Heart right ventricle (tissue), 16 donors: Measurements from ENCODE around the gene RUNX1. TPM values are rescaled to one million over a fixed set of nuclear protein-coding genes. Genes with fewer than 3 reads are reported as not detected.
"Not testable (repeated sequence)": the region's sequence is repeated elsewhere in the genome, so short reads cannot be mapped to it uniquely, and the experiment has no call there.

Source experiments
- ATAC-seq, 8 donors: fragments of 200-7000 bp; cut with Tn5 transposase; one replicate each; pipeline ENCODE4 v1.9.1; 2020; ENCODE audit warnings: mild to moderate bottlenecking in 8 of 8, moderate library complexity in 8 of 8, moderate number of reproducible peaks in 1 of 8
- DNase-seq, 2 donors: peaks; one replicate each; pipeline ENCODE4 v3.0.0-alpha.2; 2020
- H3K27ac ChIP-seq, 10 donors: fragments of 200-600 bp; sonication (generic) in 2 of 10; one replicate each; pipeline versions ENCODE4 v1.5.0 to v1.8.0; 2020 to 2022; ENCODE audit warnings: mild to moderate bottlenecking in 3 of 10
- H3K27me3 ChIP-seq, 7 donors: fragments of 200-600 bp; one replicate each; pipeline ENCODE4 v1.8.0; 2021 to 2022; ENCODE audit warnings: mild to moderate bottlenecking in 2 of 7
- H3K36me3 ChIP-seq, 9 donors: fragments of 200-600 bp; sonication (generic) in 1 of 9; one replicate each; pipeline versions ENCODE4 v1.5.0 to v1.8.0; 2020 to 2022; ENCODE audit warnings: mild to moderate bottlenecking in 2 of 9
- H3K4me1 ChIP-seq, 9 donors: fragments of 200-600 bp; sonication (generic) in 1 of 9; one replicate each; pipeline versions ENCODE4 v1.5.0 to v1.8.0; 2020 to 2022; ENCODE audit warnings: mild to moderate bottlenecking in 4 of 9
- H3K4me3 ChIP-seq, 10 donors: fragments of 200-600 bp; sonication (generic) in 2 of 10; one replicate each; pipeline versions ENCODE4 v1.5.0 to v1.8.0; 2020 to 2022; ENCODE audit warnings: mild to moderate bottlenecking in 7 of 10, moderate library complexity in 2 of 10
- H3K9me3 ChIP-seq, 11 donors: fragments of 200-600 bp in 10 of 11; sonication (generic) in 2 of 11; one replicate each; pipeline versions ENCODE4 v1.5.0 to v1.8.0; 2013 to 2022; ENCODE audit warnings: mild to moderate bottlenecking in 2 of 11, control low read depth in 1 of 11, moderate library complexity in 1 of 11
- WGBS, 2 donors: extraction: QIAGEN DNeasy Blood & Tissue Kit; methylation state at CpG; one replicate each; pipeline ENCODE4 v1.1.7; 2013; ENCODE audit warnings: inconsistent platforms in 1 of 2; 5-methylcytosine and 5-hydroxymethylcytosine counted together
- intact Hi-C, 10 donors: fragments of 100-400 bp; cut with DNase I; formaldehyde crosslinking; loops; one replicate each; pipeline versions ENCODE4 v1.11.1 to v1.14.2; 2022
- polyA plus RNA-seq, 2 donors: library from polyadenylated mRNA; stranded (reverse); fragments of 200-250 nt; gene quantifications; one replicate each; pipeline ENCODE4 v1.2.3, GENCODE V29; 2013
- total RNA-seq, 10 donors: library from RNA; stranded (reverse); fragmentation: NEBNext Ultra II Directional in 3 of 10; extraction: Animal tissue kit (Norgen Biotek cat#: 25700) in 3 of 10; gene quantifications; one replicate each; pipeline versions ENCODE4 v1.2.1 to v1.2.4, GENCODE V29; 2021 to 2023
- TF ChIP-seq, protein P1 (sequence below), 9 donors: fragments of 200-600 bp; sonication (generic) in 2 of 9; IDR thresholded peaks; one replicate each; pipeline versions ENCODE4 v1.5.0 to v1.8.0; 2021 to 2022; ENCODE audit warnings: antibody characterized with exemption in 9 of 9, mild to moderate bottlenecking in 5 of 9, moderate library complexity in 1 of 9
- donor health status: Arrhythmogenic right ventricular cardiomyopathy.
- donor health status: ischemic (EF 13 %, LVEDD 7.1; RV severe dilation, severe dysfunction).
- donor health status: healthy with polysubstance abuse.
- donor health status: DM: no; HTN: yes; CAD: no.
- donor health status: DM: no; HTN: no; CAD: no.
- donor health status: ischemic (EF 25% LVEDD 6.9; RV normal size, moderate dysfunction).
- donor health status: ischemic (EF 25% LVEDD 5.7; RV mildly dilated, moderate dysfunction).
- donor health status: healthy.
- donor health status: DM: yes; HTN: yes; CAD: no.
- donor health status: Ischemic cardiomyopathy.
- donor health status: ischemic (EF 35%, LVEDD 5.7; RV mildly dilated, moderate dysfunction).
- donor health status: nonischemic (EF 11% LVEDD 7.7; RV severe dilation, severe dysfunction).
- donor health status: DM: yes; HTN: yes; CAD: no.
- donor health status: PGD.
- donor health status: ischemic (EF 29% LVEDD 5.4; RV normal size, mild dysfunction).
- donor health status: nonischemic (EF 23%, LVEDD 6.1; RV moderate dilation, normal function).

RUNX1 gene
- total and polyA plus RNA-seq, 12 donors = 0.88 to 29.3 (median 3.5) TPM

DNA sequence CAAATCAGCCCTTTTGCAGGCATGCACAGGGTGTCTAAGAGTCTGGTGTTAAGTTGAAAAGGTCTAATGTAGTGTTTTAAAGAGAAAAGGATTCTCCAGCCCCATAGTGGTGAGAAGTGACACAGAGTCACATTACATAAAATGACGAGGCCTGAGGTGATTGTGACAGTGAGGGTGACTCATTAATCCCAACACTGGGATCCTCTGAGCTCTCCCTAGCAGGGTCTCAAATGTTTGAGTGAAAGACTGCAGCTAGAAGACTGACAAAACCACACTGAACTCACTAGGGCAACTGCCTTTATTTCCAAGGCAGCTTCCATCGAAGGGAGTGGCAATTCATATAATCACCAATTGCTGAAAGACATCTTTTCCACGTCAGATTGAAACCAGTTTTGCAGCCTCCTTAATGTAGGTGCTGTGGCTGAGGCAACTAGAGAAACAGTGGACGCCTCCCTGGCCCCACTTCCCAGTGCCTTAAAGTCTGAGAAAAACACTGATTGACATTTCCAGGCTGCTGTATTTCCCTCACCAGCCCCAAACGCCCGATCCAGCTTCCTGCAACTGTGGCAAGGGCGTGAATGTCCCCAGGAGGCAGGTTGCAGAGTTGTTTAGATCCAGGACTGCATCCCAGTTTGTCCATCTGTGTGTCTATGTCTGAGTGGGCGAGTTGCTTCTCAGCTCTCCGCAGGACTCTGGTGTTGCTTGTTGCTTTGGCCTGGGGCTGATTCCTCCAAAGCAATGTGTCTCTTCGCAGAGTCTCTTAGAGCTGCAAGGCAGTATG, 81.4 kb downstream of the RUNX1 start:
- H3K27me3 ChIP-seq = peaks cover 0 to 24% (median 4%) of the 10 kb centered on the region in 7 donors
- WGBS, 2 donors = 68 to 70% methylated on average over 10 of the region's 10 CpGs
- intact Hi-C loops = no loop called here
- TF ChIP-seq, protein P1, sequence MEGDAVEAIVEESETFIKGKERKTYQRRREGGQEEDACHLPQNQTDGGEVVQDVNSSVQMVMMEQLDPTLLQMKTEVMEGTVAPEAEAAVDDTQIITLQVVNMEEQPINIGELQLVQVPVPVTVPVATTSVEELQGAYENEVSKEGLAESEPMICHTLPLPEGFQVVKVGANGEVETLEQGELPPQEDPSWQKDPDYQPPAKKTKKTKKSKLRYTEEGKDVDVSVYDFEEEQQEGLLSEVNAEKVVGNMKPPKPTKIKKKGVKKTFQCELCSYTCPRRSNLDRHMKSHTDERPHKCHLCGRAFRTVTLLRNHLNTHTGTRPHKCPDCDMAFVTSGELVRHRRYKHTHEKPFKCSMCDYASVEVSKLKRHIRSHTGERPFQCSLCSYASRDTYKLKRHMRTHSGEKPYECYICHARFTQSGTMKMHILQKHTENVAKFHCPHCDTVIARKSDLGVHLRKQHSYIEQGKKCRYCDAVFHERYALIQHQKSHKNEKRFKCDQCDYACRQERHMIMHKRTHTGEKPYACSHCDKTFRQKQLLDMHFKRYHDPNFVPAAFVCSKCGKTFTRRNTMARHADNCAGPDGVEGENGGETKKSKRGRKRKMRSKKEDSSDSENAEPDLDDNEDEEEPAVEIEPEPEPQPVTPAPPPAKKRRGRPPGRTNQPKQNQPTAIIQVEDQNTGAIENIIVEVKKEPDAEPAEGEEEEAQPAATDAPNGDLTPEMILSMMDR (IDR thresholded peaks at IDR 0.05) = no peak
- no peak overlapping the region for H3K27ac ChIP-seq
- no peaks in the 10 kb centered on the region for H3K9me3 ChIP-seq
- DNase-seq (no peak), ATAC-seq (no peak)
- H3K4me3 ChIP-seq = no peak overlapping the region
- peaks cover 0 to 51% (median 0%) of the 10 kb centered on the region in 9 donors for H3K4me1 ChIP-seq
- H3K36me3 ChIP-seq = no peaks in the 10 kb centered on the region

DNA sequence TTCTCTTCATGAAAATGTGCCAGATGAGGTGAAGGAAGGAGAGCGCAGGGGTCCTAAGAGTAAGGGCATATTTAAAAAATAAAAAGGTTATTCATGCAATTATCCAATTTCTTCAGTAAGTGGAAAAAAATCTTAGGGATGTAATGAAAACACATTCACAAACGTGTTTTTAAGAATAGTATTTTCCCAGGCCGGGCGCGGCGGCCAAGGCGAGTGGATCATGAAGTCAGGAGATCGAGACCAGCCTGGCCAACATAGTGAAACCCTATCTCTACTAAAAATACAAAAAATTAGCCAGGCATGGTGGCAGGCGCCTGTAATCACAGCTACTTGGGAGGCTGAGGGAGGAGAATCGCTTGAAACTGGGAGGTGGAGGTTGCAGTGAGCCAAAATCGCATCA, 82.2 kb downstream of the RUNX1 start:
- H3K36me3 ChIP-seq, H3K4me3 ChIP-seq, ATAC-seq, H3K27ac ChIP-seq, DNase-seq, H3K9me3 ChIP-seq, intact Hi-C loops: not testable (repeated sequence)
- WGBS, 2 donors = 91 to 93% methylated on average over 11 of the region's 11 CpGs
- Histone ChIP-seq H3K27me3 (peaks cover 0 to 24% (median 4%) of the 10 kb centered on the region in 7 donors), H3K4me1 (peaks cover 0 to 58% (median 0%) of the 10 kb centered on the region in 9 donors)

DNA sequence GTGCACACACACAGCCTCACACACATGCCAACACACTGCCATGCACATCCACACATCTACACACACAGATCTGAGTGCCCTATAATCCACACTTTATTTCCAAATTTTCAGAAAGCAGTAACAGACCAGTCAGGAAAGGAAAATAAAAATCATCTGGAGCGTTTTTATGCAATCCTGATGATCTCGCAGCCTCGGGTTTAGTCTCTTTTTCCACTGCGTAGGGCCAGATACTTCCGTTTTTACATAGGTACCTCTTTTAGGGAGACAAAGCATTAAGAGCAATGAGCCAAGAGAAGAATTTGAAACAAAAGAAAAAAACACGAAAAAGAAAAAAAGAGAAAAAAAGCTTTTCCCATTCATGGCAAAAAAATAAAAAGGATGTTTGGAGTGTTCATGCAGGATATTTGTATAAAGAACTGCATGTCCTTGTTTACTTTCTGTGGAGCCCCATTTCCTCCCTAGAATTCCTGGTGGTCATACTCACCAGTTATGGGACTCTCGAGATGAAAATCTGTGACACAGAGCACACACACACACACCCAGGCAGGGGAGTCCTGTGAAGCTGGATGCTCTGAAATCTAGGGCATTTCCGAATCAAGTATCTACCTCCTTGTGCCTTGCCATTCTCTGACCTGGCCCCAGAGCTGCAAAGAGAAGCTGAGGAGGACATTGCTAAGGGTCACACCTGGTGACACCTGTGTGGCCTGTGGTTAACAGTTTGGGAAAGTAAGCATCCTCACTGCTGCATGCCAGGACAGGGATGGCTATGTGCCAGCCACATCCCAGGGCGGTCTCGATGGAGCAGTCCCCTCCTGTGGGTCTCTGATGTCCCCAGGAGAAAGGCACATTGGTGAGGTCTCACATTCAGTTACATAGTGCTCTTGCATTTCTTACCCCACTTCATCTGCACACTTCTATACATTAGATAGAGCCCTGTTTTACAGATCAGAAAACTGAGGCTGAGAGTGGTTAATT, 83.6 kb downstream of the RUNX1 start:
- Histone ChIP-seq H3K9me3 (no peaks in the 10 kb centered on the region), H3K4me3 (no peak overlapping the region), H3K36me3 (no peaks in the 10 kb centered on the region), H3K4me1 (peaks cover 0 to 59% (median 0%) of the 10 kb centered on the region in 9 donors), H3K27me3 (peaks cover 0 to 25% (median 4%) of the 10 kb centered on the region in 7 donors), H3K27ac (no peak overlapping the region)
- 67 to 70% methylated on average over 10 of the region's 10 CpGs for WGBS, 2 donors
- TF ChIP-seq, protein P1 (IDR thresholded peaks at IDR 0.05) = no peak
- intact Hi-C loops = no loop called here
- DNase-seq (no peak), ATAC-seq (no peak)

DNA sequence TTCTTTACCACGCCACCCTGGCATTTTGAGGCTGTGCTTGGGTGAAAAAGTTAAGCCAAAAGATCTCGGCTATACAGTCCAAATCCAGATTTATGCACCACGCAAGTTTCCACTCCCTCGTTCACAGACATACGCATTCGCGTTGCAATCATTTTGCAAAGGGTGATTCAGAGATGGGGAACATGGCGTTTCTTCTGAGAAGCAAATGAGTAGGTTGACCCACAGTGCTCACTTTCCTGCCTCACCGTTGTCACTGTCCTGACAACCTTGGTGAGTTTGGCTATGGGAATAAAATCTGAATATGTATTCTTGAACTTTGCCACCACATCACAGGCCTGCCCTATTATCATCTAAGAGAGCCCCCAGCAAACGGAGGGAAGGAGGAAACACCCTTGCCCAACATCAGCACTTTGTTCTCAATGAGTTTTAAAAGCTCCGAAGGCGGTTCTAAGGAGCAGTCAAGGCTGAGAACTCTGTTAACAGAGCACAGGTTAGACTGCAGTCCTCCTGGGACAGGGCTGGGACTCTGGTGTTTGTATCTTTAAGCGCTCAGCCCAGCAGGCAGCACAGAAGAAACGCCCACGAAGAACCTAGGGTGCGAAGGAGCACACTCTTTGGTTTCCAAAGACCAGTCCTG, 86.4 kb downstream of the RUNX1 start:
- no peak for DNase-seq
- Histone ChIP-seq H3K9me3 (no peaks in the 10 kb centered on the region), H3K4me1 (peaks cover 0 to 31% (median 0%) of the 10 kb centered on the region in 9 donors), H3K4me3 (no peak overlapping the region), H3K27ac (no peak overlapping the region), H3K27me3 (peaks cover 0 to 27% (median 4%) of the 10 kb centered on the region in 7 donors), H3K36me3 (no peaks in the 10 kb centered on the region)
- intact Hi-C loops = no loop called here
- TF ChIP-seq, protein P1 (IDR thresholded peaks at IDR 0.05) = no peak
- WGBS, 2 donors = 75 to 78% methylated on average over 16 of the region's 16 CpGs
- ATAC-seq = no peak
